ENCODE results near the gene OR6Y1. TPM values are rescaled to one million over a fixed set of nuclear protein-coding genes. Genes with fewer than 3 reads are reported as not detected.

OR6Y1 gene
- total RNA-seq, 1 experiment from 2014 or later = not detected

GRCh38 chr1:158583962-158584361 is 29.8 kb upstream of the OR6Y1 start (continued):
- TF ChIP-seq ARID4B (CRISPR knock-in tag; IDR thresholded peaks at IDR 0.05; ENCODE audit: borderline replicate concordance) = no peak
- no peak for TF ChIP-seq STAT6 (CRISPR knock-in tag; conservative IDR thresholded peaks at IDR 0.05; ENCODE audit: low read depth)
- no peak for TF ChIP-seq E2F4 (CRISPR knock-in tag; IDR thresholded peaks at IDR 0.05; ENCODE audit: borderline replicate concordance, low read depth)
- TF ChIP-seq ZNF396 (CRISPR knock-in tag; IDR thresholded peaks at IDR 0.05; ENCODE audit: borderline replicate concordance) = no peak
- TF ChIP-seq MAX (CRISPR knock-in tag; IDR thresholded peaks at IDR 0.05) = no peak
- no peak for TF ChIP-seq NR2C2 (CRISPR knock-in tag; IDR thresholded peaks at IDR 0.05)
- TF ChIP-seq ZNF263 (CRISPR knock-in tag; IDR thresholded peaks at IDR 0.05; ENCODE audit: low read depth) = no peak
- no peak for TF ChIP-seq KAT7 (CRISPR knock-in tag; IDR thresholded peaks at IDR 0.05; ENCODE audit: borderline replicate concordance)
- no peak for TF ChIP-seq ZNF532 (CRISPR knock-in tag; IDR thresholded peaks at IDR 0.05; ENCODE audit: borderline replicate concordance)
- TF ChIP-seq IRF2 (CRISPR knock-in tag; IDR thresholded peaks at IDR 0.05; ENCODE audit: borderline replicate concordance, low read depth) = no peak
- no peak for TF ChIP-seq ELF4 (CRISPR knock-in tag; IDR thresholded peaks at IDR 0.05; ENCODE audit: low read depth)
- no peak for TF ChIP-seq ZNF317 (CRISPR knock-in tag; IDR thresholded peaks at IDR 0.05; ENCODE audit: borderline replicate concordance, low read depth)

GRCh38 chr1:158579733-158580132 is 25.5 kb upstream of the OR6Y1 start, which contains the start of gene OR10X1:
Gene OR10X1 (minus strand): TSS chr1:158579899. CDS start chr1:158579899, 0 bp downstream.
- CTCF ChIA-PET = no interaction called here
- H3K27me3 Mint-ChIP-seq (ENCODE audit: low read depth) = no peaks in the 10 kb centered on the region
- H3K4me1 Mint-ChIP-seq = no peaks in the 10 kb centered on the region
- no peak within 1 kb of the TSS for H3K4me3 Mint-ChIP-seq
- ATAC-seq (no peak), DNase-seq (ENCODE audit: low spot score) (no peak)
- no peaks in the 10 kb centered on the region for H3K9me3 Mint-ChIP-seq
- POLR2A ChIA-PET = no interaction called here
- no peaks in the 10 kb centered on the region for H3K36me3 Mint-ChIP-seq
- TF ChIP-seq ZNF281 (CRISPR knock-in tag; IDR thresholded peaks at IDR 0.05) (no peak), ZNF671 (CRISPR knock-in tag; IDR thresholded peaks at IDR 0.05) (no peak)
- H3K27ac Mint-ChIP-seq = no peak within 1 kb of the TSS
